ENCODE results near the gene KRTAP5-2.
A peak's percentile ranks its signal among the peaks of the same experiment; 100 is the strongest.

The KRTAP5-2 gene

DNA sequence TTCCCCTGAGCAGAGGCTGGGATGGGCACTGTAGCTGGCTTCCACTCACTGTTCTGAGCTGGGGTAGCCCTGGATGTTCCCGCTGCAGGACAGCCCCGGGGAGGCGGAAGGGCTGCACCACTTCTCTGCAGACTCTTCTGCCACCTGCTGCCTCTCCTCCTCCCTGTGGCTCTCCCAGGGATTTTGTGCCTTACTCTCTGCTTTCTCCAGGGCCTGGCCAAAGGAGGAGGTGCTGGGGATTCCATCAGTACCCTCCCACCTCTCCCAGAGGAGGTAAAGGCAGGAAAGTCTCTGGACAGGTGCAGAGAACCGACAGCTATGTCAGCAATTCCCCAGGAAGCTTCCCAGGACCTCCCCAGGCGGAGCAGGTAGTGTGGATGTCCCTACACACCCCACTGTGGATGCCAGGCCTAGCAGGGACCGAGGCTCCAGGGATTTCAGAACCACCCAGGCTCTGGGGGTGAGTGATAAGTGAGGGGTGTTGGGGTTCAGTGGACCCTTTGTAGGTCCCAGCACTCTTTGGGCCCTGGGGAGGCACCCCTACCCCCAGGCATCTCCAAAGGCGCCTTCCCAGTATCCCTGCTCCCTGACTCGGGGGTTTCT lies 37.3 kb downstream of the KRTAP5-2 start:
- H3K4me3 ChIP-seq (ENCODE audit: low read depth, low read length): no peak overlapping the region
- DNase-seq (ENCODE audit: low read depth): no peak
- TF ChIP-seq, protein P1, sequence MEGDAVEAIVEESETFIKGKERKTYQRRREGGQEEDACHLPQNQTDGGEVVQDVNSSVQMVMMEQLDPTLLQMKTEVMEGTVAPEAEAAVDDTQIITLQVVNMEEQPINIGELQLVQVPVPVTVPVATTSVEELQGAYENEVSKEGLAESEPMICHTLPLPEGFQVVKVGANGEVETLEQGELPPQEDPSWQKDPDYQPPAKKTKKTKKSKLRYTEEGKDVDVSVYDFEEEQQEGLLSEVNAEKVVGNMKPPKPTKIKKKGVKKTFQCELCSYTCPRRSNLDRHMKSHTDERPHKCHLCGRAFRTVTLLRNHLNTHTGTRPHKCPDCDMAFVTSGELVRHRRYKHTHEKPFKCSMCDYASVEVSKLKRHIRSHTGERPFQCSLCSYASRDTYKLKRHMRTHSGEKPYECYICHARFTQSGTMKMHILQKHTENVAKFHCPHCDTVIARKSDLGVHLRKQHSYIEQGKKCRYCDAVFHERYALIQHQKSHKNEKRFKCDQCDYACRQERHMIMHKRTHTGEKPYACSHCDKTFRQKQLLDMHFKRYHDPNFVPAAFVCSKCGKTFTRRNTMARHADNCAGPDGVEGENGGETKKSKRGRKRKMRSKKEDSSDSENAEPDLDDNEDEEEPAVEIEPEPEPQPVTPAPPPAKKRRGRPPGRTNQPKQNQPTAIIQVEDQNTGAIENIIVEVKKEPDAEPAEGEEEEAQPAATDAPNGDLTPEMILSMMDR (IDR thresholded peaks at IDR 0.05; ENCODE audit: control insufficient read depth, extremely low read depth, insufficient read depth): 0 out of 2 replicates have a peak, but pooled peaks have one; percentile 10

DNA sequence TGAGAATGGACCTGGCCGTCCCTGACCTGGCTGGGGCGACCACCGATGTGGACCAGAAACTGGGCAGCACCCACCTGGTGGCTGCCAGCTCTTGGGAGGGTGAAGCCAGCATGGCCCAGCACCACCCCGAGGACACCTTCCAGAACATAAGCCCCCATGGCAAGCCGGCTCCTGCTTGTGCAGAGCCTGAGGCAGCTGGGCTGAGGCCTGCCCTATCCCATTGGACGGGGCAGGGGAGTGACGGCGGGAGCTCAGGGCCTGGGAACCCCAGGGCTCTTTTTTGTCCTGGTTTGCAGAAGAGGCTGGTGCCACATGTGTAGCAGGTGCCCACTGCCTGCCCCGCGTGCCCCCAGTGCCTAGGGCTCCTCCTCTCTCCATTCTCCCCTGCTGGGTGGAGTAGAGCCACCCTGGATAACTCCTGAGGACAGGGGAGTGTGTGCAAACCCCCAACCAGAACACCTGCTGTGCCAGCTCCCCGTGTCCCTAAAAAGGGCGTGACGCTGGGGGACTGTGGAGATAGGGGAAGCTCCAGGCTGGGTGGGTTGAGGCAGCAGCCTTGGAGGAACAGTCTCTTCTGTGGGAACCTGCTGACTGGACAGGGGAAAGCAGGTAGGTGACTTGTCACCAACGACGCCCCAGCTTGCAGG lies 38.0 kb downstream of the KRTAP5-2 start:
- H3K4me3 ChIP-seq (ENCODE audit: low read depth, low read length): no peak overlapping the region
- DNase-seq (ENCODE audit: low read depth): no peak
- TF ChIP-seq, protein P1 (IDR thresholded peaks at IDR 0.05; ENCODE audit: control insufficient read depth, extremely low read depth, insufficient read depth): no peak

DNA sequence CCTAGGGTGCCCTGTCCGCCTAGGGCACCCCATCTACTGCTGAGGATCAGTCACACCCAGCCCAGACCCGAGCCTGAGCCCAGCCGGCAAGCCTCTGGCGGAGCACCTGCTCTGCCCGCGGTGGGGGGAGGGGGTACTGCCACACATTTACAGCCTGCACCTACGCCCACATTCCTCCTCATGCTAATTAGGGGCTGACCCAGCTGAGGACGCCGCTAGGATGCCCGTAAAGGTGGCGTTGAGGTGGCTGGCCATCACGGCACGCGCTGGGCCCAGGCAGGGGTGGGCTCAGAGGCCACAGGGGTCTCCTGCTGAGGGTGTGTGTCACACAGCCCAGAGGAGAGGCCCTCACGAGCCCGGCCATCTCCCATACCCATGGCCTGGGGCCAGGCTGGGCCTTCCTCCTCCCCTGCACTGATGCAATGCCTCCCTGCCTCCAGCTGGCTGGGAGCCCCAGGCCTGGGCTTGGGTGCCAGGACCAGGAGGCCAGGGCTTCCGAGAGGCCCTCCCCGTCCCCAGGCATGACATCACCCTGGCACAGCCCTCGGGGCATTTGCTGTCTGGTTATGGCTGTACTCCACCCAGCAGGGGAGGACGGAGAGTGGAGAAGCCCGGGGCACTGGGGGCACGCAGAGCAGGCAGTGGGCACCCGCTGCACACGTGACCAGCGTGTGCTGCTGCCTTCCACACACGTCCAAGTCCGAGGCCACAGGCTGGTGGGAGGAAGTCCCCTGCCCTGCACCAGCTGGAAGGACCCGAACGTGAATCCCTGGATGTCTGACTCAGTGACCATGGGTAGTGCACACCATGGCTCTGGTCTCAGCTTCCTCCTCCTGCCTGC lies 38.8 kb downstream of the KRTAP5-2 start:
- TF ChIP-seq, protein P1 (IDR thresholded peaks at IDR 0.05; ENCODE audit: control insufficient read depth, extremely low read depth, insufficient read depth): no peak
- H3K4me3 ChIP-seq (ENCODE audit: low read depth, low read length): peak overlapping the region; percentile 51
- DNase-seq (ENCODE audit: low read depth): peak; percentile 94

DNA sequence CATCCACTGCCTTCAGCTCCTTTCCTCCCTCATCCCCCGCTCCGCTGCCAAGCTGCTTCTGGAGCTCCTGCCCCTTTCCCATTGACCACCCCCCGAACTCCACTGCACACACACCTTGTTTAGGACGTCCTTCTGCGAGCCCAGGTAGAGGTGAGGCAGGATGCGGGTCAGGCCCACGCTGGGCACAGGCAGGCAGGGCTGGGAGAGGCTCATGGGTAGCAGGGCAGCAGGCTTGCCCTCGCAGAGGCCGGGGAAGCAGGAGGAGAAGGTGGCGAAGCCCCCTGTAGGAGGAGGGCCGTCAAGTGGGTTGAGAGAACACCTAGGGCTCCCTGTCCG lies 39.4 kb downstream of the KRTAP5-2 start:
- H3K4me3 ChIP-seq (ENCODE audit: low read depth, low read length): peak overlapping the region; percentile 51
- DNase-seq (ENCODE audit: low read depth): no peak
- TF ChIP-seq, protein P1 (IDR thresholded peaks at IDR 0.05; ENCODE audit: control insufficient read depth, extremely low read depth, insufficient read depth): no peak

DNA sequence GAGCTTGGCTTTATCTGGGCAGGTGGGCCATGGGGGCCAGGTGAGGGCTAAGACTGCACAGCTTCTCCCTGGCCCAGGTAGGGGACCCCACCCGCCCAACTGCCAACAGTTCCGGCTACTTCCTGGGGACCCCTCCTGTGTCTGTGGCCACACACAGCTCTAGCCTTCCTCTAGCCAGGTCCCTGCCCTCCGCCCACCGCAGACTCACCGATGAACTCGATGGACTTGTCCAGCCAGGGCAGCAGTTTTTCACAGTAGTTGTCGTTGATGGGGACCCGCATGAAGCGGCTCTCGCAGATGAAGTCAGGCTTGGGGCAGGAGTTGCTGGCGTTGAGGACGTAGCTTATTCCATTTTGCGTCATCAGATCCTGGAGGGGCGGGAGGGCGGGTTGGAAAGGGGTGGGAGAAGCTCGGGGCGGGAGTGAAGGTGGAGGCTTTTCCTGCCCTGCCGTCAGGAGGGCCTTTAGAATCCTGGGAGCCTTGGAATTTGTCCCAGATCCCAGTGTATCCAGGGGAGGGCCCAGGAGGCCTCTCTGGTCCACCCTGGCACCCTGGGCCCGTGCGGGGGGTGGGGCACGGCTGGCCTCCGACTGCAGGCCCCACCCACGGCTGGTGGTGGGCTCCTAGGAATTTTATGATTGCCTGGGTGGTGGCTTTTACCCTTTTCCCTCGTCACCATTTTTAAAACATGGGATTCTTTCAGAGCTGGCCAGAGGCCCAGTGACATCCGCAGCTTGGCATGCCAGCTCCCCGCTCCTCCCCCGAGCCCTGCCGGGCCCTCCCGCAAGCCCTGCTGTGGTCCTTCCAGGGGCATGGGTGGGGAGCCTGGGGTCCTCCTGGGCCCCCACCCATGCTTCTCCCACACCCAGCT lies 40.0 kb downstream of the KRTAP5-2 start:
- TF ChIP-seq, protein P1 (IDR thresholded peaks at IDR 0.05; ENCODE audit: control insufficient read depth, extremely low read depth, insufficient read depth): no peak
- peak overlapping the region; percentile 51 for H3K4me3 ChIP-seq (ENCODE audit: low read depth, low read length)
- DNase-seq (ENCODE audit: low read depth): peak; percentile 63

DNA sequence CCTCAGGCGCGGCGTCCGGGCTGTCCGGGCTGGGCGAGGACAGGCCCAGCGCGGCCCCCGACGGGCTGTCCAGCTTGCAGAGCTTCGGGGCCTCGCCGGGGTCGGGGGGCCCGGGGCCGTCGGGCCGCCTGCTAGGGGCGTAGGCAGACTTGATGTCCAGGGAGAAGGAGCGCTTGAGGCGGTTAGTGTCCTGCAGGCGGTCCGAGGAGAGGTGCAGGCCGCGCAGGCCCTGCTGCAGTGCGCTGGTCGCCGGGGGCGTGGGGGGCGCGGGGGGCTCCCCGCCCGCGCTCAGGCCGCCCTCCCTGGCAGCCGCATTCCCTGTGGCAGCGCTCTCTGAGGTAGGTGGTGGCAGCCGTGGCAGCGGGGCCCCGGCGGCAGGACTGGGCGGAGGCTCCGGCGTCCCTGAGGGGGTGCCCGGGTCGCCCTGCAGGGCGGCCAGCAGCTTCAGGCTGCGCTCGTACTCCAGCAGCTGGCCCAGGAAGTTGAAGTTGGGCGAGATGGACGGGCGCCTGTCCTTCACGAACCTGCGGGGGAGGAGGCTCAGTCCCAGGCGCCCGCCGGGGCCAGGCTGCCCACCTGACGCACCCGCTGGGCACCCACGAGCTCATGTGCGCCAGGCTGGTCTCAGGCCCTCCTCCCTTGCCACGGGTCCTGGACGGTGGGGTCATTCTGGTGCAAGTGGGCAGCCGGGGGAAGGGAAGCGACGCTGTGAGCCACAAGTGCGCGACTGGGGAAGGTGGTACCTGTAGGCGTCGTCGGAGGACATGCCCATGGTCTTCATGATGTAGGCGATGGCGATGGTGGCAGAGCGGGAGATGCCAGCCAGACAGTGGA lies 40.8 kb downstream of the KRTAP5-2 start:
- peak overlapping the region; percentile 51; the same call in 1 of the 2 replicates for H3K4me3 ChIP-seq (ENCODE audit: low read depth, low read length)
- DNase-seq (ENCODE audit: low read depth): no peak
- TF ChIP-seq, protein P1 (IDR thresholded peaks at IDR 0.05; ENCODE audit: control insufficient read depth, extremely low read depth, insufficient read depth): no peak

Data from LNCaP clone FGC (cell line).